H1 (cell line): ENCODE data around the gene MARS1. TPM values are rescaled to one million over a fixed set of nuclear protein-coding genes. Genes with fewer than 3 reads are reported as not detected.

Source experiments
- JUND ChIP-seq: IDR thresholded peaks from 2 replicates; pipeline ENCODE4 v1.6.1; 2011; ENCODE audit warnings: mild to moderate bottlenecking, improper control_type of control experiment, low read length
- TEAD4 ChIP-seq: IDR thresholded peaks from 2 replicates; pipeline ENCODE4 v1.6.1; 2012; ENCODE audit warnings: low read depth, low read length, inconsistent platforms, mixed read lengths
- polyA plus RNA-seq, 7 experiments: library from polyadenylated mRNA; depleted of rRNA in 3 of 7; stranded (reverse) in 5 of 7; unstranded in 2 of 7; fragments of >200 nt in 5 of 7; fragments of 200-250 nt in 2 of 7; gene quantifications; 1 replicate in 5 of 7; 2 replicates in 1 of 7; 4 replicates in 1 of 7; pipeline versions ENCODE4 v1.2.1 to v1.2.3, GENCODE V29; 2011 to 2013; ENCODE audit warnings: missing spikeins in 2 of 7, mixed read lengths in 2 of 7
- total RNA-seq: library from RNA; stranded (reverse); fragmentation: NEBNext Ultra II Directional; extraction: Animal tissue kit (Norgen Biotek cat#: 25700); gene quantifications from 2 replicates; pipeline ENCODE4 v1.2.1, GENCODE V29; 2021

MARS1 gene
- total and polyA plus RNA-seq, 2 of the 8 experiments (the other 6 are each of a cell fraction or from before 2014, with no cell fraction given), result 194 to 407 TPM

- TF ChIP-seq TEAD4, result no peak
- TF ChIP-seq JUND, result peak; percentile 79
Observed at GRCh38 chr12:57461917-57462250, 26.0 kb upstream of the MARS1 start (continued).
